ENCODE data around the gene SUGP2.
A peak's percentile ranks its signal among the peaks of the same experiment; 100 is the strongest.

SUGP2 gene

DNA sequence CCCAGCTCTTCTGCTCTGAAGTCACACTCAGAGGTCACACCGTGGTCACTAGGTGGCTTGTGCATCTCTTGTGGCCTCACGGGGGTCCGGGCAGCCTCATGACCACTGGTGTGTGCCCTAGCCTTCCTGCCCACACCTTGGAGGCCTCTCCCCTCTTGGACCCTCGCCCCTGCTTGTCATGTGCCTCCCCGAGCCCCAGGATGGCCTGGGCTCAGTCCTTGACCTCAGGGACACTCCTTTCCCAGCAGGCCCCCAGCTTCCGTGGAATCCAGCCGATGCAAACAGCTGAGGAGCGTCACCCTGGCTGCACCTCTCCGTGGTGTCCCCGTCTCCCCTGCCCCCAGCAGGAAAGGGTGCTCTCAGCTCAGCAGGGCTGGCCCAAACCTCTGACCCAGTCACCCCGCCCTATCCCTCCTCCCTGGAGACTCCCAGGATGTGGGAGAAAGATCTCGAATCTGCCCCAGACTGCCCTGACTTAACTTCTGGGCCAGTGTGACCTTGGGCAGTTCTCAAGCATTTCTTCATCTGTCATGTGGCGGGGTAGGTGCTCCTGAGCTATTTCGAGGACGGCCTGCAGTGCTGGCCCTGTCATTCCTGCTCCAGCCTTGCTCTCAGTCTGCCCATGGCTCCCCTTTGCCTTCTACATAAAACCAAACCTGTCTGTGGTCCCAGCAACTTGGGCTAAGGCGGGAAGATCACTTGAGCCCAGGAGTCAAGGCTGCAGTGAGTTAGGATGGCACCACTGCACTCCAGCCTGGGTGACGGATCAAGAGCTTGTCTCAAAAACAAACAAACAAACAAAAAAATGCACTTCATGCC lies 25.9 kb upstream of the SUGP2 start:
- DNase-seq (ENCODE audit: low read depth in 2 of 2) = no peak

DNA sequence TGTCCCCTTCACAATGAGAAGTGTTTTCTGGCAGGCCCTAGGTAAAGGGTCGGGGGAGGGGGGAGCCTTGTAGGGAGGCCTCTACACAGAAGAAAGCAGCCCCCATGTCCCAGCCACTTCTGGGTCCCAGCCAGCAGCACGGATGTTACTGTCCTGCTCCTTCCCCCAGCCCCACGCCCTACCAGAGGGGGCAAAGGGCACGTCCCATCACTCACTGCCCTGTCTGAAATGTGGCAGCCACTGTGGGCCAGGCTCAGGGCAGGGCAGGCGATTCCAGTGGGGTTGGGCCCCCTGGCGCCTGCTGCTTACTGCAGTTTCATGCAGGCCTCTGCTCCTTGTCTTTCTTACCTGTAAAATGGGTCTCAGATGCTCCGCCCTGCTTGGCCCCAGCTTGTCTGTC lies 24.4 kb upstream of the SUGP2 start:
- no peak for DNase-seq (ENCODE audit: low read depth in 2 of 2)

DNA sequence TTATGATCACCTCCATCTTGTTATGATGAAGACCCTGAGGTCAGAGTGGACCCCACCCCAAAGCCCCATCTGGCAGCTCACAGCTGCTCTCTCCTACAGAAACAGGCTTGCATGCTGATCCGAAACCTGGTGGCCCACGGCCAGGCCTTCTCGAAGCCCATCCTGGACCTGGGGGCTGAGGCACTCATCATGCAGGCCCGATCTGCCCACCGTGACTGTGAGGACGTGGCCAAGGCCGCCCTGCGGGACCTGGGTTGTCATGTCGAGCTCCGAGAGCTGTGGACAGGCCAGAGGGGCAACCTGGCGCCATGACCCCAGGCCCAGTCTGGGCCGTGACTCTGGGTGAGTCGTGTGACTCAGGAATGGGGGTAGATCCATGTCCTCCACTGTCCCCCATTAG lies 24.0 kb upstream of the SUGP2 start:
- no peak for DNase-seq (ENCODE audit: low read depth in 2 of 2)

DNA sequence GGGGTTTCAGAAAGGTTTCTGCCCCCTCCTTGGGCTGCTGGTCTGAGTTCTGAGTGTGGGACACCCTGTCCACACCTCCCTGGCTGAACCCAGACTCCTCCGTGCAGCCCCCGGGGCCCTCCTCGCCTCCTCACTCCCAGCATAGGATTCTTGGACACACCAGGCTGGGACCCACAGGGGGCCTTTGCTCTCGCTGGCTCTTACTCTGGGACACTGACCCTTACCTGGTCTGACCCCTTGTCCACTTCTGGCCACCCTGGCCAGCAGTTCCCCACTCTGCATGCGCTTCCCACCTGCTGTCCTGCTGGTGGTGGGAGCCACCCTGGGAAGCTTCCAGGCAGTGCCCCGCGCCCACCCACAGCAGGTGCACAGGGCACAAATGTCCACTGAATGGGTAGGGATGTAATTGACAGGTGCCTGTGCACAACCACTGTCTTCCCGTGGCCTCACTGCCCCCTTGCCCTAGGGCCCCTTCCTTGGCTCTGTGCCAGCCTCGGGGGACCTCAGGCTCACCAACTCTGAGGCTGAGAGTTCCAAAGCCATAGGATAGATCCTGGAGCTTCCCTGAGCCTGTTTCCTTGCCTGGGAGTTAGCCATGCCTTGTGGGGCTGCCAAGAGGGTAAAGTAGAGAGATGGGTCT lies 23.4 kb upstream of the SUGP2 start:
- no peak for DNase-seq (ENCODE audit: low read depth in 2 of 2)

DNA sequence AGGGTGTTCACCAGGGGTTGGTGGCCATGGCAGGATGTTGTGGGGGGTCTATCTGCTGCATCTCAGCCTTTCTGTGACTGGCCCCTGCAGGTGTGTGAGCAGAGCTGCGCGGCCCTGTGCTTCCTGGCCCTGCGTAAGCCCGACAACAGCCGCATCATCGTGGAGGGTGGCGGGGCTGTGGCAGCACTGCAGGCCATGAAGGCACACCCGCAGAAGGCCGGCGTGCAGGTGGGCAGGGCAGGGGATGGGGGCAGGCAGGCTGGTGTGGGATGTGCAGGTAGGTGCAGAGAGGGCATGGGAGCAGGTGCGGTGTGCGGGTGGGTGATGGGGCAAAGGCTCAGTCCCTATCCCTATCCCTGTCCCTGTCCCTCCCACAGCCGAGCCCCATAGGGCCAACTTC lies 22.4 kb upstream of the SUGP2 start:
- no peak for DNase-seq (ENCODE audit: low read depth in 2 of 2)

DNA sequence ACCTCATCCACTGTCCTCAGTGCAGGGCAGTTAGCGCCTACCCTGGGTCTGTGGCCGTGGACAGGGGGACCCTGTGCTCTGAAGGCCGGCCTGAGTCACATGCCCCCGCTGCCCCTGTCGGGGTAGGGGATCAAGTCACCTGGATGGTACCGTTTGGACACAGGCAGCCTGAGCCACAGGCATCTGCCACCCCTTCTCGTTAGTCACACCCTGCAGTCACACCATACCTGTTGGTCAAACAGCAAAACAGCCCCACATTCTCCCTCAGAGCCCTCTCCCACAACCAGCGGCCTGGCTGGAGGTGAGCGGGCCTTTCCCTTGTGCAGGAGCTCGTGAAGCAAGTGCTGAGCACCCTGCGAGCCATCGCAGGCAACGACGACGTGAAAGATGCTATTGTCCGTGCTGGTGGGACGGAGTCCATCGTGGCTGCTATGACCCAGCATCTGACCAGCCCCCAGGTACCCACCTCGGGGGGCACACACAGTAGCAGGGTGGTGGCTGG lies 21.7 kb upstream of the SUGP2 start:
- no peak for DNase-seq (ENCODE audit: low read depth in 2 of 2)

DNA sequence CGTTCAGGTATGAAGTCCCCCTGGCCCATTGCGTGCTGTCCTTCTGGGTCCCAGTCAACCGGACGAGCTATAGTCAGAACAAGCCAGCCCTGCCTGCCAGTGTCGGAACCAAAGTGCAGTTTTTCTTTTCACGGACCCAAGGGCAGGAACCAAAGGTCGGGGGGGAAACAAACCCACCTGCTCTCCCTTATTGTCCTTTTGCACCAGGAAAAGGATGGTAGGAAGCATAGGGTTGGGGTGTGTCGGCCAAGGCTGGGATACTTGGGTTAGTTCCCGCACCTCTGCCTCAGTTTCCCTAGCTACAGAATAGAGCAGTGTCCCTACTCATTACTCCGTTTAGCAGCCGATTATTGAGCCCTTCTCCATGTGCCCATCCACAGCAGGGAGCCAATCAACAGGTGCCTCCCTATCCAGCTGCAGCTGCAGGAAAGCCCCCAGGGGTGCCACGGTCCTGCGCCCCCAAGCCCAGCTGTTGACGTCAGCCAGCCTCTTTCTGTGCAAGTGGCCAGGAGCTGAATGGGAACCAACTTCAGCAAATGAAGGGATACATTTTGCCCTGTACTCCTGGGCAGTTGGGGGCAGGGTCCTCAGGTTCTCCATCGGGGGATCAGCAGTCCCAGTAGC lies 21.1 kb upstream of the SUGP2 start:
- DNase-seq (ENCODE audit: low read depth in 2 of 2) = no peak

DNA sequence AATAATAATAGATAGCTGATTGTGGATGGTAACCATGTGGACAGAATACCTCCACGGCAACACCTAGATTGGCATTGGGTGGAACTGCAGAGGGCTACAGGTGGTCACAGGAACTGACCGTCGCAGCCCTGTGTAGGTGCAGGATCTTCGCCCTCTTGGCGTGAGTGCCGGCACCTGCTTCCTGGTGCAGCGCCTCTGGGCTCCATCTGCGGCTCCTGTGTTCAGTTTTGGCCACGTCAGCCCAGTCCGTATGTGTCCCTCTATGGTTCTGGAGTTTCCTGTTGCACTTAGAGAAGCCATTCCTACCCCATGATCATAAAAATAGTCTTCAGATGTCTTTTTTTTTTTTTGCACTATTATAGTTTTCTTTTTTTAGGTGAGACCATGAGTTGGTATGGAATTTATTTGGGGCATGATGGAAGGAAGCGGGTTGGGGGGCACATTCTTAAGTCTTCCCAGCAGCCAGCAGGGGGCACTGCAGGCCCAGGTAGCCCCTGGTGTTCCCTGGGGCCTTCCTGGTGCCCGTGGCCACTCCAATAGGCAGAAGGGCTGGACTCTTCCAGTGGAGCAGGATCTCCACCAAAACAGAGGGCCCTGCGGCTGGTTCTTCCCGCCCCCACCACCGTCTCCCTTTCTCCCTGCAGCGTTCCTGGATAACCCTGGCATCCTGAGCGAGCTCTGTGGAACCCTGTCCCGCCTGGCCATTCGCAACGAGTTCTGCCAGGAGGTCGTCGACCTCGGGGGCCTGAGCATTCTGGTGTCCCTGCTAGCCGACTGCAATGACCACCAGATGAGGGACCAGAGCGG lies 20.4 kb upstream of the SUGP2 start:
- DNase-seq (ENCODE audit: low read depth in 2 of 2) = no peak

DNA sequence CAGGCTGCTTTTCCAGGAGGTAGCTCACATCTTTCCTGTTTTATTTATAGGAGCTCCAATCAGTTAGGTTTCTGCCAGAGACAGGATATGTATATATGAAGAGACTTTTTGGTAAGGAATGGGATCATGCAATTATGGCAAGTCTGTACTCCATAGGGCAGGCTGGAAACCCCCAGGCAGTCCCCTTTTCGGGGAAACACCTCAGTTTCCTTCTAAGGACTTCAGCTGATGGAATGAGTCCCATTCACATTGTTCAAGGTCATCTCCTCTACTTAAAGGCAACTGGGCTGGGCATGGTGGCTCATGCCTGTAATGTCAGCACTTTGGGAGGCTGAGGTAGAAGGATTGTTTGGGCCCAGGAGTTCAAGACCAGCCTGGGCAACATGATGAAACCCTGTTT lies 19.6 kb upstream of the SUGP2 start:
- no peak for DNase-seq (ENCODE audit: low read depth in 2 of 2)

DNA sequence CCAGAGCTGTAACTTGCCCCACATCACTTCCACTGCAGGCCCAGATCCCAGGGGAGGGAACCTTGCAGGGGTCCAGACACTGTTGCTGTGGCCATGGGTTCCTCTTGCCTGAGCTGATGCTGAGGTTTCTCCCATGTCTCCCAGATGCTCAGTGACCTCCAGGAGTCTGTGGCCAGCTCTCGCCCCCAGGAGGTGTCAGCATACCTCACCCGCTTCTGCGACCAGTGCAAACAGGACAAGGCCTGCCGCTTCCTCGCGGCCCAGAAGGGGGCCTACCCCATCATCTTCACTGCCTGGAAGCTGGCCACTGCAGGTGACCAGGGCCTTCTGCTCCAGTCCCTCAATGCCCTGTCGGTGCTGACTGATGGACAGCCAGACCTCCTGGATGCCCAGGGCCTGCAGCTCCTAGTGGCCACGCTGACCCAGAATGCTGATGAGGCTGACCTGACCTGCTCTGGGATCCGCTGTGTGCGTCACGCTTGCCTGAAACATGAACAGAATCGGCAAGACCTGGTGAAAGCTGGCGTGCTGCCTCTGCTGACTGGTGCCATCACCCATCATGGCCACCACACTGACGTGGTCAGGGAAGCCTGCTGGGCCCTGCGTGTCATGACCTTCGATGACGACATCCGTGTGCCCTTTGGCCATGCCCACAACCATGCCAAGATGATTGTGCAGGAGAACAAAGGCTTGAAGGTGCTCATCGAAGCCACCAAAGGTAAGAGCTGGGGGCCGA lies 18.3 kb upstream of the SUGP2 start:
- DNase-seq (ENCODE audit: low read depth in 2 of 2) = no peak

DNA sequence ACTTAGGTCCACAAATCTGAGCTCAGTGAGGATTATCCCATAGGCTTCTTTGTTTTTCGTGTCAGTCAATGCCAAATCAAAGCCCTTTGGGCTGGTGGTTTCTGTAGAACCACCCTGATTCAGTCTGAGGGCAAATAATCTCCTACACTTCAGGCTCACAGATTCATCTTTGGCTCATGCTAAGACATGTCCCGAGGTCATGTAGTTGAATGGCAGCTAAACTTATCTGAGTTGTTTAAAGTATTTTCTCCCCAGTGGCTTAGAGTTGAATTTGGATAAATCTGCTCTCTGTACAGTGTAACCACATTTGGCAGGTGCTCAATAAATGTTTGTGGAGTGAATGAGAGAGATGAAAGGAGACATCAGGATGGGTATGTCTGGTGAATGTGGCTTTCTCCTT lies 17.4 kb upstream of the SUGP2 start:
- no peak for DNase-seq (ENCODE audit: low read depth in 2 of 2)

DNA sequence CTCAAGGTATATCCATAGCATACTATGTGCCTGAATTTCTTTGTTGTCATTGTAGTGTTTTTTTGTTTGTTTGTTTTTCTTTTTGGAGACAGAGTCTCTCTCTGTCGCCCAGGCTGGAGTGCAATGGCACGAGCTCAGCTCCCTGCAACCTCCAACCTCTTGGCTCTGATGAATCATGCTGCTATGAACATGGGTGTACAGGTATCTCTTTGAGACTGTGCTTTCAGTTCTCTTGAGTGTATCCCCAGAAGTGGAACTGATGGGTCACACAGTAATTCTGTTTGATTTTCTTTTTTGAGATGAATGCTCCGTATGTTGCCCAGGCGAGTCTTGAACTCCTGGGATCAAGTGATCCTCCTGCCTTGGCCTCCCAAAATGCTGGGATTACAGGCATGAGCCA lies 16.8 kb upstream of the SUGP2 start:
- no peak for DNase-seq (ENCODE audit: low read depth in 2 of 2)

DNA sequence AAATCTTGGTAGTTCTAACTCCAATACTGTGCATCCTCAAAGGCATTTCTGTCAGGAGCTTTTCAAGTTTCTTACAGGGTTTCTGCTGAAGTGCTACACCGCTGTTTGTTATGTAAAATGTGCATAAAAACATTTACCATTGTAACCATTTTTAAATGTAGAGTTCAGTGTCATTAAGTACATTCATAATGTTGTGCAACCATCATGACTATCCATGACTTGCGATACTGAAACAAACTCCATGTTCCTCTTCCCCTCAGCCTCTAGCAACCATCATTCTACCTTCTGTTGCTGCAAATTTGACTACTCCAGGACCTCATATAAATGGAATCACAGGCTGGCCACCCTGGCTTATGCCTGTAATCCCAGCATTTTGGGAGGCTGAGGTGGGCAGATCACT lies 16.1 kb upstream of the SUGP2 start:
- DNase-seq (ENCODE audit: low read depth in 2 of 2) = no peak

DNA sequence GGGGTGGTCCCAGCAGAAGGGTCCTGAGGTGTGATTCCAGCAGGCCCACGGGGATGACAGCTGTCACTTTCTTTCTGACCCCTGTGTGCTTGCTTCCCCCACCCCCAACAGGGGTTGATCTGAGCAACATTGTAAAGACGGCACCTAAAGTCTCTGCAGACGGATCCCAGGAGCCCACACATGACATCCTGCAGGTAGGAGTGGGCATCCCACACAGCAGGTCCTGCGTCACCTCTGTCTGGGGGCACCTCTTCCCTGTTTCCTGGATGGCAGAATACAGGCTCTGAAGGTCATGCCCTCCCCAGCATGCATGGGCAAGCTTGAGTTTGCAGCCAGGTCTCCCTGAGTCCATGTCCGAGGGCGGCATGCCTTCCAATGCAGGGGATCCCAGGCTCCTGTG lies 10.6 kb upstream of the SUGP2 start:
- no peak for DNase-seq (ENCODE audit: low read depth in 2 of 2)

DNA sequence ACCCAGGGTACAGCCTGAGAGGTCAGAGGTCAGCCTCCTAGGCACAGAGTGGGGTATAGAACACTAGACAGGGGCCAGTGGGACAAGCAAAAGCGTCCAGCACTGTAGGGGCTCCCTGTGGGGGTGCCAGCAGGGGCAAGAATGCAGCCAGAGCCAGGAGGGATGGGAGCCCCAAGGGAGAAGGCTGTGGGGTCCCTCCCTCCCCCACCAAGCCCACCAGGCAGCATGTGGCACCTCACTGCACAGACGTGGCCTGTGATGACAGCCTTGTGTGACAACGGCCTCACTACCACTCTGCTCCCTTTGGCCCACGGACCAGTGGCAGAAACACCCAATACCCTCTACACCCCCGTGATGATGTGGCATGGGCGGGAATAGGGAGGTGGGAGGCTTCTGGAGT lies 10.2 kb upstream of the SUGP2 start:
- DNase-seq (ENCODE audit: low read depth in 2 of 2) = no peak

DNA sequence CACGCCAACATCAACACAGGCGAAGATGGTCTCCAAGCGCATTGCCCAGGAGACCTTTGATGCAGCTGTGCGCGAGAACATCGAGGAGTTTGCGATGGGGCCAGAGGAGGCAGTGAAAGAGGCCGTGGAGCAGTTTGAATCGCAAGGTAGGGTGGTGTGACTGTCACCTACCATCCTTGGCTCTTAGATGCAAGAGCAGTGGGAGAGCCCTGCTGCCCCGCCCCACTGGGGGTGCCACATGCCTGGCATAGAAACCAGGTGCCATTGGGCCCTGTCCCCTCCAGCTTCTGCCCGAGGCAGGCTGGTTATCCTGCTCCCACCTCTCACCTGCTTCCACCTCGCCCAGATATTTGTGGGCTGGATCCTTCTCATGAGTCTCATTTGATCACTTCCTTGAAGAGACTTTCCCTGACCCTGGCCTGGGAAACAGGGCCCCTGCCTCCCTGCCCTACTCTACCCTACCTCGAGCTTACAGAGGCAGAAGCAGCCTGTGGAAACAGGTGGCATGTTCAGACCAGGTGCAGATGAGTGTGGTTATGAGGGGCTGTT lies 9.5 kb upstream of the SUGP2 start:
- DNase-seq (ENCODE audit: low read depth in 2 of 2) = no peak

DNA sequence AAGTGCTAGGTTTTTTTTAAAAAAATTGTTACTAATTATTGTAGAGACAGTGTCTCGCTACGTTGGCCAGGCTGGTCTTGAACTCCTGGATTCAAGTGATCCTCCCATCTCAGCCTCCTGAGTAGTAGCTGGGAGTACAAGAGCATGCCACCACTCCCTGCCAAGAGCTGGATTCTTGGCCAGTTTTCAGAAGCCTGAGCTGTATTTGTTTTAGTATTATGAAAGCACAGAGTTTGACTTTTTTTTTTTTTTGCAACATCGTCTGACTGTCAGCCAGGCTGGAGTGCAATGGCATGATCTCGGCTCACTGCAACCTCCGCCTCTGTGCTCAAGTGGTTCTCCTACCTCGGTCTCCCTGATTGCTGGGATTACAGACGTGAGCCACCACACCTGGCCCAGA lies 7.1 kb upstream of the SUGP2 start:
- DNase-seq (ENCODE audit: low read depth in 2 of 2) = peak; percentile 53 to 55

DNA sequence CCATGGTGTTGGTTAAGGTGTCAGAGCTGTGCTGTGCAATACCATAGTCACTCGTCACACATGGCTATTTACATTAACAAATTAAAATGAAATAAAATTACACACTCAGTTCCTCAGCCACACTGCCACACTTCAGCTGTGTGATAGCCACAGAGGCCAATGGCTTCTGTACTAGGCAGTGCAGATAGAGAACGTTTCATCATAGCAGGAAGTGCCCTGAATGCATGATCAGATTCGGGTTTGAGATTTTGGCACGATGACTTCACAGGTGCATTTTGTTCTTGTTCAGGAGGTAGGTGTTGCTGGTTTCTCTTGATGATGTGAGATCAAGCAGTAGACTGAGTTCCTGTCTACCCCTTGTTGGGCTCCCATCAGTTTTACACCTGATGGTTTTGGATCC lies 6.6 kb upstream of the SUGP2 start:
- DNase-seq (ENCODE audit: low read depth in 2 of 2) = no peak

DNA sequence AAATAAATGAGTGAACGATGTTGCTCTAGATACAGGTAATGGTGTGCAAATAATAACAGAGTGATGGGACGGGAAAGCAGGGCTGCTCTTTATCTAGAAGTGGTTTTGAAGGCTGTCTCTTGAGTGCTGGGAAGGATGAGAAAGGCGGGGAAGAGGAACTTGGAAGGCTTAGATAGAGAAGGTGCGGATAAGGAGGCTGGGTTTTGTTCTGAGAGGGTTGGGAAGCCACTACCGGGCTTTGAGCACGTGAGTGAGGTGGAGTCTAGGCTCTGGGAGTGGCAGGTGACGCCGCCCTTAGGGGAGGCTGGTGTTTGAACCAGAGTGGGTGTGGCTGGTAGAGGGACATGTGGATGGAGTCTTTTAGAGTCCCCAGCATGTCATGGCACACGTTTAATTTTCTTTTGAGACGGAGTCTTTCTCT lies 897 bp upstream of the SUGP2 start:
- no peak for DNase-seq (ENCODE audit: low read depth in 2 of 2)

DNA sequence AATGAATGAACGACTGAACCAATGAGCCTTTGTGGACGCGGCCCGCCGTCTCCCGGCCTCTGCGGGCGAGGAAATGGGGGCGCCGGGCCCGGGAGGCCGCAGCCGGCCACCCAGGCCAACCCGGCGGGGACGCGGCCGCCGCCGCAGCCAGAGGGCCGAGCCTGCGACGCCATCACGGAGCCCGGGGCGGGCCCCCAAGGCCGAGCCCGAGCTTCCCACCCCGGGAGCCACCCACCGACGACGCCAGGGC lies 216 bp downstream of the SUGP2 start:
- no peak for DNase-seq (ENCODE audit: low read depth in 2 of 2)

DNA sequence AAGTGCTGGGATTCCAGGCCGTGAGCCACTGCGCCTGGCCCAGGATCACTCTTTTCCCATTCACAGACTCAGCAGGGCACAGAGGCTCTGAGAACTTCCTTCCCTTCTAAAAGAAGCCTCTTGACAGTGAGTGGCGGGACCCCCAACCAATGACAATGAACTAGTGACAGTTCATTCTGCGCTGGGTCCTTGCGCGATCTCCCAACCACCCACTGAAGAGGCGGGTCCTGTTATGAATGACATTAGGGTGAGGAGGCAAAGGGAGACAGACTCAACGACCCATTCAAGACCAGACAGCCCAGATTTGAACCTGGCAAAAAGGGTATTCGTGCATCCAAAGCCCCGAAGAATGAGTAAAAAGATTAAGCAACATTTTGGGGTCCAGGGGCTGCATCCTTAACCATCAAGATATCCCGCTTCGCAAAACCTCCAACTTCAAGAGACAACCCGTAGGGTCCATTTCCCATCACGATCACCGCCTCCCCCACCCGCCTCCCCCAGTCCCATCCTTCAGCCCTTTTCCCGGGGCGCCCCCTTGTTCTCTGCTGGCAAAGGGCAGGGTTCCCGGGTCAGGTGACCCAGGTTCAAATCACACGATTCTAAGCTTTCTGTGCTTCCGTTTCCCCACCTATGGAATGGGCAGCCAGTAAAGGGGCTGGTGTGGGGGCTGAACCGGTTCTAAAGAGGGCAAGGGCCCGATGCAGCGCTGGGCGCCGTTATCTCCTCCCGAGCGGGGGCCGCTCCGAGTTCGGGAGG lies 719 bp downstream of the SUGP2 start:
- DNase-seq (ENCODE audit: low read depth in 2 of 2) = peak; percentile 83 to 84
